GM19043 (cell line): ENCODE measurements around the gene ZEB2.
A peak's percentile ranks its signal among the peaks of the same experiment; 100 is the strongest.

ENCODE experiments used
- ATAC-seq: cut with Tn5 transposase; IDR thresholded peaks from one replicate; pipeline ENCODE4 v1.9.1; 2021; ENCODE audit warnings: low read depth; ENCODE audit not compliant: unreplicated experiment

The ZEB2 gene

DNA sequence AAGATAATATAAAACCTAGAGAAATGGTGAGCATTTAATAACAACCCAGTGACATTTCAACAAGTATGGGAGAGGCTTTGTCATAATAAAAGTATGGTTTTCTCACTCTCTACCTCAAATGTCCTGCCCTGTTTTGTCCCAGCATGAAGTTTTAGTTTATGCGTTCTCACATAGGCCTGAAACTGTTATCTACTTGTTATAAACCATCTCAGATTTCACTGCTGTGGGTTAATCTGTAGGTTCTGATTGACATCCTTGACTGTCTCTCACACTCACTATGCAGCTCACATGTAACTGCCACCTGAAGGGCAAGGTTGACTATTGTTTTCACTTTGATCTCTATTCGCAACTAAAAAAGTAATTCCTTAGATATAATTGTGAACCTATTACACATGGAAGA lies 44.9 kb downstream of the ZEB2 start:
- no peak for ATAC-seq

GRCh38 chr2:144474017-144474416 lies 45.9 kb downstream of the ZEB2 start:
- no peak for ATAC-seq

DNA sequence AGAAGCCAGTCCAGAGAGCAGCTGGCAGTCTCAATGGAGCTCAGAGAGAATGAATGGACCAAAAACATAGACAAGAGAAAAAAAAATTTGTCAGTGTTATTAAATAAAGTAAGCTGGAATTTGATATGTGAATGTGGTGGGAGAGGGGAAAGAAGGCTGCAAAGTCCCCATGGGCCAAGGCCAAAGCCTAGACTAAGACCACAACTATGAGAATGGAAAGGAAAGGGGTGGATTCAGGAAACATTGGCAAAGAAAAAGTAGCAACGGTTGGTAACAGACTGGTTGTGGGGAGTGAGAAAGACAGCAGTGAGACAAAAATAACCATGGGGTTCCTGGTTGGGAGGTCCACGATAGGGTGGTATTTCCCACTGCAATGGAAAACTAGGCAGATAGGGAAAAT lies 47.0 kb downstream of the ZEB2 start:
- no peak for ATAC-seq

DNA sequence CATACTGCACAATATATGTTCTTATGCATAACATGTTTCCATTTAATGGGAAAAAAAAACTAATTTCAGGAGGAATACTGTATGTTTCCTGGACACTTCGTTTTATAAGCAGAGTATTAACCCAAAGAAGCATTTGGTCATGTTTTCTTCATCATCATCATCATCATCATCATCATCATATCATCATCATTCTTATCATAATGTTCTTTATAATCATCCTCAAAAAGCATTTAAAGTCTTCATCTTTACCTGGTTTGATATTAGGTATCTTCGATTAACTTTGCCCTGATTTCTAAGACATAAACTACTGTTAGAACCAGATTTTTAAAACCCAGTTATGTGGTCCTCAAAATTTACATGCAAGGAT lies 47.9 kb downstream of the ZEB2 start:
- no peak for ATAC-seq

- peak; percentile 73 for ATAC-seq
These were observed 48.4 kb downstream of the ZEB2 start for GRCh38 chr2:144471305-144472045.

DNA sequence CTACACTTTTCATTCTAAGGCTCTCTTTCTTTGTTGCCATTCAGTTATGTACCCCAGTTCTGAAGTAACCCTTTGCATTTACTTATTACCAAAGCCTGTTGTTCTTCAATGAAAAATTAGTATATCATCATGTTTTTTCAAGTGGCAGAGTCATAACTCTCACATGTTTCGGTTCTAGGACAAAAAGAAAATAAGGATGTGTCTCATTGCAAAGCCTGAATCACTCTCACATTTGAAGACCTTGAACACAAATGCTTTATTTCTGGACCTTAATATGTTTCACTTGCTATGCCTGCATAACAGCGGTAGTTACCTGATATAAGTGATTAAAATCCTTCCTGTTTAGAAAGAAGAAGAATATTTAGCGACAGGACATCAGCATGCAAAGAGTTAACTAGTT lies 49.1 kb downstream of the ZEB2 start:
- ATAC-seq = no peak

GRCh38 chr2:144470334-144470733 lies 49.6 kb downstream of the ZEB2 start:
- ATAC-seq = no peak

DNA sequence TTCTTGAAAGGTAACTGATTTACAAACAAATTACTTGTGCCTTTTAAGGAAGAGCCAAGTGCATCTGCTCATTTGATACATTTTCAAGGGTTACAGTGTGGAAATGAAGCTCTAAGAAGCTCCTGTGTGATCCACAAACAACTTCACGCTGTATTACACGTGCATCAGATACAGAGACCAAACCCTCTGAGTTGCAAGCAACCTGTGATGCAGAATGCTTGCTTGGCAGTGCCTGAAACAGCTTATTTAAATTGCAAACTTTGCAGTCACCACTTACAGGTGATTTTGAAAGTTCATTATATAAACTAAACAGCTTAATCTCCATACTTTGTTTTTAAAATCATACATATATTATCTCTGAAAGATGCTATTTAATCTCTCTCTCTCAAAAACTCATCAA lies 50.1 kb downstream of the ZEB2 start:
- ATAC-seq = no peak

DNA sequence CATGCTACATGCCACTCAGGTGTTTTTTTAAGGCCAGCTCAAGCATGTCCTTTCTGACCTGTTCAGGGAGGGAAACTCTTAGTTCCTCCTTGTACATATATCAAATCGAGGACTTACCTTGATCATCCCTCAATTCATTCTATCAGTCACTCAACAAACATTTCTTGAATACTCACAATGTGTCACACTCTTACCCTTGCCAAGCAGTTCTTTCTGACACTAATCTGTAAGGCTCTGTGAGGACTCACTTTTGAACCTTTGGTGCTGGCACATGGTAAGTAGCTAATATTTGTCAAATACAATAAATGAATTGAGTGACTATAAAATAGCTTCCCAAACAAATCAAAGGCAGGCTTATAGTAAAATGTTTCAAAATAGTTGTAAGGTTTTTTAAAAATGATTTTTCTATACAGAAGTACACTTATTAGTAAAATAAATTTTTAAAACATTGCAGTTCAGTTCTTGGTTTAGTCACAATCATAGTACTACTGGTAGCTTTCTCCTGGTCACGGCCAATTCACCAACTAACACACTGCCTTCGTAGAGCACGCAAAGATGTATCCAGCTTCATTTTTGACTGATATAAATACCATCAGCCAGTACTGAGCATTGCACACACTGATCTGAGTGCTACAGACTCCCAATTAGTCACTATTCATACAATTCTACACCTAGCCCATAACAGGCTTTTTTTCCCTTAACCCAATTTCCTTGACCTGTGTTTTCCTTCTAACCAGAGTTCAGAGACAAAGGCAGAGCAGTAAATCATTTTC lies 50.9 kb downstream of the ZEB2 start:
- no peak for ATAC-seq

GRCh38 chr2:144467502-144468137 lies 52.3 kb downstream of the ZEB2 start:
- ATAC-seq = no peak

DNA sequence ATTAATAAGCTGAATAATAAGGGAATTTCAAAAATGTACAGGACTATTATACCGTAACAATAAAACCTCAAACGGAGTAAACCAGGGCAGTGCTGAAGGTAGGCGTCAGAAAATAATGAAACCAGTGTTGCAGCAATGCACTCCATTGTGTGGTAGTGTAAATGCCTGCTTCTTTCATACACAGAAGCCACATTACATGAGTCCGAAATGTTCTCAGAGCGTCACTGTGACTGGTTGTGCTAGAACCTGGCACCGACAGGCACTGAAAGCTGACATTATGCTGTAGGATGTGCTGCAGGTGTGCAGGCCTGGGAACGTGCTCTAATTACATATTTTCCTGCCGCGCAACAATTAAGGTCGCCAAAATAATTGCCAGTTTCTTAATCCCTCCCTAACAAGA lies 53.3 kb downstream of the ZEB2 start:
- no peak for ATAC-seq

DNA sequence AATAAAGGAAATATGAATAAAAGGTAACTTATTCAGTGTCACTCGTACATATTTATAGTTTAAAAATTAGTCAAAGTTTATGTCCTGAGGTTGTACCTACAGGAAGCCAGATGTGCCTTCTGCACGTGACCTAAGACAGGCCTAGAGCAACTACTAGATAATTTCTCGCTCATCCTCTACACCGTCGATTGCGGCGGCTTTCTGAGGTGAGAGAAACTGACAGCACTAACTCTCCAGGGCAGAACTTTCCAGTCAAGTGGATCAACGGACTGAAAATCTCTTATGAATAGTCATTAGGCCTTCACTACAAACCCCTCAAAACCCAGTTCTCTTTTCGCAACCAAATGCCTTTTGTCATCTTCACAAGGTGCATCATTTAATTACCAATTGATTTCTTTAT lies 54.2 kb downstream of the ZEB2 start:
- no peak for ATAC-seq

- no peak for ATAC-seq
These were observed 55.2 kb downstream of the ZEB2 start for GRCh38 chr2:144464730-144465129.

DNA sequence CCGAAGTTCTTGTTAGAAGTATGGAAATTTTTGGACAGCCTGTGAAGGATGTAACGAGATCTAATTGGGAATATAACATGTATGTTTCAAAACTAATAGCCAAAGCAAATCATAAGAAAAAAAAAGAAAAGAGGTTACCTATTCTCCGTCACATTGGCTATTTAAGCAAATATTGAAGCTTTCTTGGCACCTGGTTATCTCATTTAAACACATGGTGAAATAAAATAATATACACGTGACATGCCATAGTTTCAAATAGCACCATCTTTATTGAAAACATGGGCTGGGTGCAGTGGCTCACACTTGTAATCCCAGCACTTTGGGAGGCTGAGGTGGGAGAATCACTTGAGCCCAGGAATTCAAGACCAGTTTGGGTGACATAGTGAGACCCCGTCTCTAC lies 56.7 kb downstream of the ZEB2 start:
- no peak for ATAC-seq

DNA sequence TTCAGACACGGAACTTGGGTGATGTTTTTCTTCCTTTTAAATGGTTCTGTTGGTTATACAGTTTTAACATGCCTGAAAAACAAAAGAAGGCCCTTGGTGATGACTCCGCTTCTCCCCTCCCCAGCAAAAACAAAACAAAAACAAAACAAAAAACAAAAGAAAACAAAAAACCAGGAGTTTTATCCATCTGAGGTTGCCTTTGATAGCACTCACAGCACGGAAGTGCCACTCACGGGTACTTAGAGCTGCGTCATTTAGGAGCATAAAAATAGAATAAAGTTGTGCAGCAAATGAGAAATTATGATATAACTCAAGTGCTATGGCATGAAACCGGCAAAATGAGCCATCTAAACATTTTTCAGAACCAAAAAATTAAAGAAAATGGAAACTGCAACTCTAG lies 57.7 kb downstream of the ZEB2 start:
- no peak for ATAC-seq

- no peak for ATAC-seq
These were observed 58.6 kb downstream of the ZEB2 start for GRCh38 chr2:144461308-144461766.

DNA sequence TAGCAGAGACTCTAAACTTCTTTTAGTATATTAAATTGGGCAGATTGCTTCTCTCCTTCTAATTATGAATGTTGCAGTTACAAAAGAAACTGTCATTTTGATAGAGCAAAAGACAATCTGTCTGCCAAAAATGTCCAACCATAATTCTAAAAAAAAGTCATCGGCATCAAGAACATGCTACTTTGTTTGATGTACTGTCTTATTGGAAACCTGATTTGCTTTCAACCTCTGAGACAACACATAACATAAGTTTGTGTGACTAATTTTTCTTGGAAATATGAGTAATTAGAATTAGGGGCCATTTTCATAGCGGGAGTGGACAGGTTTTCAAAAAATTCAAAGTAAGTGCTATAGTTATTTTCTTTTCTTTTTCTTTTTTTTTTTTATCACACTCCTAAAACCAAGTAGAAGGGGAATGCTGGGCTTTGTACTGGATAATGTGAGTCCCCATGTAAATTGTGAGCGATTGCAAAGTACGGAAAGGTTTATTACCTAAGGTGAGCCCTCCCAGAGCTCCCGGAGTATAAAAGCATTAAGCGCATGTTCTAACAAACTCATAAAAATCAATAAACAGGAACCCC lies 59.1 kb downstream of the ZEB2 start:
- no peak for ATAC-seq

DNA sequence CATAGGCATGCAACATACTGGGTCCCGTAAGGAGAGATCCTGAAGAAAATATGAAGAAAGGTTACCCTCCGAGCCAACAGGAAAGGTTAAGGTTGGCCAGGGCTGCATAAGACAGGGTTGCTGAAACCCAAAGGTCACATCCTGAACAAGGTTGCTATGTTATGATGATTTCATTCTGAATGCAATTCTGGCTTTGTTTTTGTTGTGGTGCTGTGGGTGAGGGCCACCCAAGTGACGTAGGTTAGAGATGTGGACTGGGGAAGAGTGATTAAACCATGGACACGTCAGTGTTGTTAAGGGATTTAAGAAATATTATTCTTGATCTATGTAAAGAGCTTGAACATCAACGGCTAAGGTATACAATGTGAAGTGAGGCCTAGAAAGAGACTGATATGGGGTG lies 60.0 kb downstream of the ZEB2 start:
- no peak for ATAC-seq

DNA sequence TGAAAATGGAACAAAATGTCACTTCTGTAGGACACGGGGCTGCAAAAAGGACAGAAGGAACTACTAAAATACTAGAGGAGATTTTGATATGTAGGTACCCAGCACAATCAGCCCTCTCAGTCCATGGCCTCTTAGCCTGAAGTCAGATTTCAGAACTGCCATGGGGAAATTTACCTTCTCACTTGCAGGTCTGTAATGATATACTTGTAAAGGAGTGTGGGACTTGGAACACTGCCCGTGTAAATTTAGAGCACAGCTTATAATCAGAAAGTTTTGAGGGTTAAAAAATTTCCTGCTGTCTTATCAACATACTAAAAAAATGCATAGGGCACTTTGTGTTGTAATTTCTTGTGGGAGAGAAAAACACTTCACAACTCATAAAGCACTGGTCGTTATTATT lies 60.6 kb downstream of the ZEB2 start:
- ATAC-seq = no peak

- no peak for ATAC-seq
These were observed 61.4 kb downstream of the ZEB2 start for GRCh38 chr2:144458541-144458940.

DNA sequence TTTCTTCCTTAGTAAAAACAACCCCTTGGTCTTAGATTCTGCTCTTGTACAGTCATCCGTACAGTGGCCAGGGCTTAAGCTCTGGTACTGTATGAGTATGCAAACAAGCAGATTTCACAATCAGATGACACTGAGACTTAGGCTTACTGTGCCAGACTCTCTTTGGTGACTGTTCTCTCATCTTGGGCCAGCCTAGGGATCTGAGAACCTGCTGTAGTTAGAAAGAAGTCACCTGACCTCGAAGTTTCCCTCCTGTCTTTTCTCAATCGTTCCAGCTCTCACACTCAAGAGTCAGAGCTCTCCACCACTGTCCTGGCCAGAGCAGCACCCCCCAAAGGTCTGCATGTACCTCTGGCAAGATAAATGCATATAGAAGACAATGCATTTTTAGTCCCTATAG lies 63.2 kb downstream of the ZEB2 start:
- no peak for ATAC-seq
